K562 (cell line): Measurements from ENCODE around the gene KLHL18. TPM values are rescaled to one million over a fixed set of nuclear protein-coding genes. Genes with fewer than 3 reads are reported as not detected.

Source experiments
- ATAC-seq: fragments of 200-7000 bp; cut with Tn5 transposase; 3 replicates; pipeline ENCODE4 v1.9.1; 2020; ENCODE audit warnings: moderate library complexity
- BruUV-seq: library from RNA; stranded (reverse); fragments of 400-500 nt; replicated peaks from 2 replicates; lab custom pipeline; 2021; lab: Mats Ljungman, UMichigan
- CTCF ChIA-PET: fragments of 300-600 bp; formaldehyde crosslinking; extraction: SDS; loops from one replicate; lab custom pipeline; 2021; ENCODE audit warnings: low intra/inter-chr PET ratio; lab: Yijun Ruan, JAX
- POLR2A ChIA-PET: fragments of 300-600, 350-650 bp; sonication (Branson Sonifier 250); formaldehyde crosslinking; extraction: SDS; loops from one replicate; lab custom pipeline; 2021; ENCODE audit warnings: antibody characterized with exemption, inconsistent platforms; lab: Yijun Ruan, JAX
- DNase-seq, 4 experiments: peaks; one replicate each; pipeline versions ENCODE4 v3.0.0 to v3.0.0-alpha.2; 2011 to 2018; ENCODE audit warnings: low spot score in 3 of 4, mixed read lengths in 3 of 4; ENCODE audit errors: extremely low read depth in 1 of 4
- FAIRE-seq: peaks from 2 replicates; lab custom pipeline; 2011; peaks lifted over from hg19 to GRCh38; lab: Jason Lieb, UNC
- H2AFZ ChIP-seq: 2 replicates; pipeline ENCODE4 v1.6.0; 2011; ENCODE audit warnings: low read depth, low read length, control low read depth, inconsistent platforms
- H3K27ac ChIP-seq: fragments of 200-600 bp; 3 replicates; pipeline ENCODE4 v1.8.0; 2011; ENCODE audit warnings: low read depth, mild to moderate bottlenecking, control low read depth, inconsistent platforms, low read length, moderate library complexity, mixed read lengths; ENCODE audit errors: extremely low read depth
- H3K27me3 ChIP-seq, 2 experiments: fragments of 300-600 bp in 1 of 2; 2 replicates in 1 of 2; 3 replicates in 1 of 2; pipeline versions ENCODE4 v1.6.0 to v1.8.0; 2011; ENCODE audit warnings: inconsistent platforms in 2 of 2, low read length in 2 of 2, mild to moderate bottlenecking in 1 of 2, mixed read lengths in 1 of 2, moderate library complexity in 1 of 2; ENCODE audit not compliant: control insufficient read depth in 2 of 2, insufficient read depth in 2 of 2
- H3K36me3 ChIP-seq: fragments of 300-600 bp; 3 replicates; pipeline ENCODE4 v1.8.0; 2011; ENCODE audit warnings: mild to moderate bottlenecking, low read length, inconsistent platforms; ENCODE audit not compliant: control insufficient read depth, insufficient read depth
- H3K4me1 ChIP-seq, 2 experiments: fragments of 200-600 bp in 1 of 2; replicated peaks in 1 of 2; 2 replicates in 1 of 2; 3 replicates in 1 of 2; pipeline versions ENCODE4 v1.5.1 to v1.8.0; 2011; ENCODE audit warnings: inconsistent platforms in 2 of 2, low read length in 2 of 2, mild to moderate bottlenecking in 1 of 2, mixed read lengths in 1 of 2, moderate library complexity in 1 of 2; ENCODE audit not compliant: control insufficient read depth in 2 of 2, insufficient read depth in 2 of 2
- H3K4me2 ChIP-seq: 2 replicates; pipeline ENCODE4 v1.6.1; 2011; ENCODE audit warnings: low read length, control low read depth, inconsistent platforms, mixed read lengths; ENCODE audit not compliant: insufficient read depth
- H3K4me3 ChIP-seq: fragments of 200-600 bp; sonication (generic), shearing (Covaris generic); 2 replicates; pipeline ENCODE4 v1.5.1; 2016; ENCODE audit warnings: control low read depth, inconsistent platforms
- H3K79me2 ChIP-seq: fragments of 200-600 bp; 3 replicates; pipeline ENCODE4 v1.8.0; 2011; ENCODE audit warnings: low read length, inconsistent platforms; ENCODE audit not compliant: control insufficient read depth, insufficient read depth
- H3K9ac ChIP-seq, 2 experiments: 2 replicates each; pipeline versions ENCODE4 v1.6.0 to v1.6.1; 2011; ENCODE audit warnings: low read depth in 2 of 2, low read length in 2 of 2, control low read depth in 1 of 2, inconsistent platforms in 1 of 2, mild to moderate bottlenecking in 1 of 2, mixed read lengths in 1 of 2; ENCODE audit not compliant: insufficient read depth in 1 of 2
- H3K9me1 ChIP-seq: one replicate; pipeline ENCODE4 v1.6.0; 2011; ENCODE audit warnings: inconsistent platforms, mild to moderate bottlenecking, low read length, moderate library complexity; ENCODE audit not compliant: control insufficient read depth, insufficient read depth
- H3K9me3 ChIP-seq: replicated peaks from 2 replicates; pipeline ENCODE4 v1.5.1; 2011; ENCODE audit warnings: low read depth, low read length, inconsistent platforms; ENCODE audit not compliant: control insufficient read depth, insufficient read depth
- H4K20me1 ChIP-seq: replicated peaks from 2 replicates; pipeline ENCODE4 v1.6.1; 2011; ENCODE audit warnings: low read length, inconsistent platforms, mixed read lengths; ENCODE audit not compliant: control insufficient read depth, insufficient read depth
- ARID2 ChIP-seq: fragments of 450-650 bp; IDR thresholded peaks from 2 replicates; pipeline ENCODE4 v1.6.1; 2017; ENCODE audit warnings: antibody characterized with exemption, mild to moderate bottlenecking
- CHCHD3 ChIP-seq: fragments of 250-450 bp; sonication (Bioruptor Pico); IDR thresholded peaks from 2 replicates; pipeline ENCODE4 v2.1.2; 2022; ENCODE audit warnings: mild to moderate bottlenecking
- ELK3 ChIP-seq: fragments of 450-650 bp; formaldehyde crosslinking; IDR thresholded peaks from 2 replicates; pipeline ENCODE4 v1.4.0; 2020; ENCODE audit warnings: mild to moderate bottlenecking
- RBBP5 ChIP-seq: fragments of 200-600 bp; sonication (generic); IDR thresholded peaks from 2 replicates; pipeline ENCODE4 v1.6.1; 2012; ENCODE audit warnings: borderline replicate concordance, mild to moderate bottlenecking, low read length, control low read depth, inconsistent platforms; ENCODE audit not compliant: insufficient read depth, poor library complexity, severe bottlenecking
- RBM34 ChIP-seq: fragments of 200-400 bp; formaldehyde crosslinking; IDR thresholded peaks from 2 replicates; pipeline ENCODE4 v1.6.1; 2018; ENCODE audit warnings: low read length, borderline replicate concordance; ENCODE audit not compliant: insufficient read depth
- SREBF2 ChIP-seq: sonication (generic); formaldehyde crosslinking; IDR thresholded peaks from 2 replicates; pipeline ENCODE4 v1.4.0; 2020; ENCODE audit warnings: mild to moderate bottlenecking, missing genetic modification reagents
- ZFP91 ChIP-seq: sonication (generic); formaldehyde crosslinking; IDR thresholded peaks from 2 replicates; pipeline ENCODE4 v1.8.0; 2022; ENCODE audit warnings: mild to moderate bottlenecking, missing genetic modification reagents
- ZNF445 ChIP-seq: fragments of 250-450 bp; sonication (Bioruptor Pico); IDR thresholded peaks from 2 replicates; pipeline ENCODE4 v1.4.0; 2020; ENCODE audit warnings: low read depth, mild to moderate bottlenecking, moderate library complexity
- WGBS: fragments of 100-300 bp; shearing (Covaris generic); methylation state at CpG from one replicate; pipeline ENCODE4 v1.1.6; 2016; ENCODE audit warnings: low coverage, mixed read lengths; ENCODE audit not compliant: insufficient coverage; ENCODE audit errors: missing lambda C conversion rate; 5-methylcytosine and 5-hydroxymethylcytosine counted together
- in situ Hi-C: fragments of 300-500 bp; cut with MboI; formaldehyde crosslinking; loops from 4 replicates; pipeline ENCODE4 v1.15.0; 2018; ENCODE audit warnings: inconsistent platforms, mixed read lengths
- intact Hi-C: fragments of 100-400 bp; cut with micrococcal nuclease; formaldehyde crosslinking; loops from 2 replicates; pipeline ENCODE4 v1.14.2; 2022
- polyA plus RNA-seq, 8 experiments: library from polyadenylated mRNA; depleted of rRNA in 4 of 8; stranded (reverse) in 5 of 8; unstranded in 3 of 8; fragments of >200 nt; fragmentation: Nextera tagmentation in 2 of 8; fragmentation: Illumina TruSeq in 1 of 8; extraction: Ambion mirVana in 2 of 8; extraction: Trizol in 1 of 8; gene quantifications; 2 replicates each; pipeline versions ENCODE4 v1.2.1 to v1.2.3, GENCODE V29; 2011 to 2014; ENCODE audit warnings: inconsistent platforms in 1 of 8, missing spikeins in 1 of 8
- total RNA-seq, 7 experiments: library from RNA; depleted of rRNA in 6 of 7; stranded (reverse); fragments of >200 nt in 6 of 7; fragmentation: Illumina TruSeq in 2 of 7; extraction: Trizol in 2 of 7; gene quantifications; 2 replicates each; pipeline versions ENCODE4 v1.2.1 to v1.2.3, GENCODE V29; 2011 to 2021; ENCODE audit warnings: low replicate concordance in 1 of 7

KLHL18 gene
- total and polyA plus RNA-seq, 9 of the 15 experiments (the other 6 are each of a cell fraction or from before 2014, with no cell fraction given): 26.7 to 97.5 (median 48.7) TPM

- in situ Hi-C loops: loop anchor here (10.0 kb wide), 1 partner anchor 645 kb away; the partner anchor contains the start of gene PRSS50
- no peaks in the 10 kb centered on the region for H4K20me1 ChIP-seq
- ATAC-seq (no peak), FAIRE-seq (no peak), DNase-seq (no peak)
- H3K36me3 ChIP-seq: no peaks in the 10 kb centered on the region
- no peak overlapping the region for H3K4me2 ChIP-seq
- H3K27me3 ChIP-seq: no peaks in the 10 kb centered on the region
- no peaks in the 10 kb centered on the region for H3K9me1 ChIP-seq
- intact Hi-C loops: no loop called here
- H3K9ac ChIP-seq: no peak overlapping the region
- H3K4me1 ChIP-seq: peaks cover 0 to 3% of the 10 kb centered on the region in 2 experiments; a peak in 1 of 5 replicates
- no peak overlapping the region for H2AFZ ChIP-seq
- H3K9me3 ChIP-seq: peaks cover 6% of the 10 kb centered on the region
- BruUV-seq: no TSS peak
- TF ChIP-seq SREBF2: no peak
- no peak for TF ChIP-seq ELK3 (CRISPR knock-in tag)
- no peak for TF ChIP-seq ZNF445 (CRISPR knock-in tag)
- TF ChIP-seq RBBP5: no peak
- no peak for TF ChIP-seq RBM34
- TF ChIP-seq ARID2: no peak
- TF ChIP-seq ZFP91 (CRISPR knock-in tag): no peak
- no peak for TF ChIP-seq CHCHD3
- H3K79me2 ChIP-seq: no peaks in the 10 kb centered on the region
- 5% methylated on average over 1 of the region's 1 CpG for WGBS
- no peak overlapping the region for H3K27ac ChIP-seq
- H3K4me3 ChIP-seq: no peak overlapping the region
- CTCF ChIA-PET: no interaction called here
- POLR2A ChIA-PET: interaction anchor here (0.5 kb wide), 1 partner anchor 626 kb away, joined by 3 read pairs; no protein-coding TSS in a partner anchor
Measured at GRCh38 chr3:47359323-47359722, 76.6 kb downstream of the KLHL18 start.
